GM10266 (cell line): ENCODE results near the gene ZSCAN5B.
A peak's percentile ranks its signal among the peaks of the same experiment; 100 is the strongest.

Experiments used
- DNase-seq: peaks from one replicate; pipeline ENCODE4 v3.0.0; 2012; ENCODE audit errors: extremely low spot score
- TF ChIP-seq, protein P1 (sequence below): IDR thresholded peaks from 2 replicates; pipeline ENCODE4 v1.5.1; 2012; ENCODE audit warnings: mild to moderate bottlenecking, low read depth; ENCODE audit not compliant: control insufficient read depth, insufficient read depth; ENCODE audit errors: missing control alignments

Gene ZSCAN5B

DNA sequence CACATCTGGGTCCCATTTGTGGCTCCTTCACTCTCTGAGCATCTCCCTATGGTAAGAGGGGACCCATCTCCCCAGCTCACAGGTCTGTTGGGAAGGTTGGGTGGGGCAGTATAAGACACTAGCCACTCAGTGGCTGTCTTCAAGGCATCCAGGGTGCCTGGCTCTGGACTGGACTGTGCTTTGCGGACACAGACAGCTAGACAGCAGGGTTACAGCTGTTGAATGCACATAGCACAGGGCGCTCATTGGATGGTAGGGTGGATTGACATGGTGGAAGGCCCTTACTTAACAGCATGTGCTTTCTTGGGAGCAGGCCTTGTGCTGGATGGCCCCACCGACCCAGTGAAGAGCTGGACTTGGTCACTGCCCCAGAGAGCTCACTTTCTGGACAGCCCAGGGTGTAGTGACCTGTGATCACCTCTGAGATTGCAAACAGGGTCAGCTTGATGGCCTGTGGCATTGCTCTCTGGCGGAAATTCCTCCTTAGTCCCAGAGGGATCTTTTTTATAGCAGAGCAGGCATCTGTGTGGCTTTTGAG, 54.6 kb downstream of the ZSCAN5B start:
- DNase-seq, result no peak
- TF ChIP-seq, protein P1, sequence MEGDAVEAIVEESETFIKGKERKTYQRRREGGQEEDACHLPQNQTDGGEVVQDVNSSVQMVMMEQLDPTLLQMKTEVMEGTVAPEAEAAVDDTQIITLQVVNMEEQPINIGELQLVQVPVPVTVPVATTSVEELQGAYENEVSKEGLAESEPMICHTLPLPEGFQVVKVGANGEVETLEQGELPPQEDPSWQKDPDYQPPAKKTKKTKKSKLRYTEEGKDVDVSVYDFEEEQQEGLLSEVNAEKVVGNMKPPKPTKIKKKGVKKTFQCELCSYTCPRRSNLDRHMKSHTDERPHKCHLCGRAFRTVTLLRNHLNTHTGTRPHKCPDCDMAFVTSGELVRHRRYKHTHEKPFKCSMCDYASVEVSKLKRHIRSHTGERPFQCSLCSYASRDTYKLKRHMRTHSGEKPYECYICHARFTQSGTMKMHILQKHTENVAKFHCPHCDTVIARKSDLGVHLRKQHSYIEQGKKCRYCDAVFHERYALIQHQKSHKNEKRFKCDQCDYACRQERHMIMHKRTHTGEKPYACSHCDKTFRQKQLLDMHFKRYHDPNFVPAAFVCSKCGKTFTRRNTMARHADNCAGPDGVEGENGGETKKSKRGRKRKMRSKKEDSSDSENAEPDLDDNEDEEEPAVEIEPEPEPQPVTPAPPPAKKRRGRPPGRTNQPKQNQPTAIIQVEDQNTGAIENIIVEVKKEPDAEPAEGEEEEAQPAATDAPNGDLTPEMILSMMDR, result no peak

DNA sequence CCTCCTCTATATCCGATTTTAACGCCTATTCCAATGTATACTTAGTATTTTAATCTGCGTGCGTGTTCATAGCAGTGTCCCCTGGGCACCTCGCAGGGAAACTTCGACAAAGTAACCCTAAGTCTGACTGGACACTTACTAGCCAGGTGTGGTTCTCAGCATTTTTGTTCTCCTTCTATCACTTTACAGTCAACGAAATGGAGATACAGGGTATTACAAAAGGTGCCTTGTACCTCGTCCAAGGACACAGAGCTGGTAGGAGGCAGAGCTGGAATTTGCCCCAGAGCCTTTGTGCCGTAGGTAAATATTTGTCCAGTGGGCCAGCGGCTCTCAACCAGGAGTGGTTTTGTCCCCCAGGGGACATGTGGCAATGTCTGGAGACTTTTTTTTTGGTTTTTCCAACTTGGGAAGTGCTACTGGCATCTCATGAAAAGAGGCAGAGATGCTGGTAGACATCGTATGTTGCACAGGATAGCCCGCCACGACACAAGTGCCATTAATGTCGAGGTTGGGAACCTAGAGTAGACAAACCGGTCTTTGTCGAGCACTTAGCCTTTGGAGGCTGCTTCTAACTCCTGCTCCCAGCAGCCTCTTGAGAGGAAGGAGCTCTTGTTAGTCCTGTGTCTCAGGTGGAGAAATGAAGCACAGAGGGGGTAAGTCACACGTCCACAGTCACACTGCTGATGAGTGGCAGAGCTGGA, 55.3 kb downstream of the ZSCAN5B start:
- TF ChIP-seq, protein P1, result no peak
- no peak for DNase-seq

DNA sequence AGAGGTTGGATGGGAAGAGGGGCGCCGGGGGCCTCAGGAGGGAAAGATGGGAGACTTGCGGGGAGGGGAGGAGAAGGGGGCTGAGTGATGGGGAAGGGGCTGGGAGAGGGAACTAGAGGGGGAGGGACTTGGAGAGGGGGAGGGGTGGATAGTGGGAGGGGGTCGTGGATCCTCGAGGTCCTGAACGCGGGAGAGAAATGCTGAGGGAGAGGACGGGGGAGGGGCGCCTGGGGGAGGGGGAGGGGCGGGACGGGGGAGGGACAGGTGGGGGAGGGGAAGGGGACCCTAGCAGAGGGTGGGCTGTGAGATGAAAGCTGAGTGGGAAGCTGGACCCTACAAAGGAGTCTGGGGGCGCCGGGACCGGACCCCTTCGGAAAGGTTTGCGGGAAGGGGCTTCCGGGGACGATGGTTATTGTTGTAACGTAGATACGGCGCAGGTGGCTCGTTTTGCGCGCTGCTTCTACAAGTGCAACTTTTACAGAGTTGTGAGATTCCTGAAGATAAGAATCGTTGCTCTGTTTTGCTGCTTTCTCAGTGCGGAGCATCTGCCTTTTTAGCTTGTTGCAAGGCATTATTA, 56.1 kb downstream of the ZSCAN5B start:
- TF ChIP-seq, protein P1, result no peak
- DNase-seq, result no peak

DNA sequence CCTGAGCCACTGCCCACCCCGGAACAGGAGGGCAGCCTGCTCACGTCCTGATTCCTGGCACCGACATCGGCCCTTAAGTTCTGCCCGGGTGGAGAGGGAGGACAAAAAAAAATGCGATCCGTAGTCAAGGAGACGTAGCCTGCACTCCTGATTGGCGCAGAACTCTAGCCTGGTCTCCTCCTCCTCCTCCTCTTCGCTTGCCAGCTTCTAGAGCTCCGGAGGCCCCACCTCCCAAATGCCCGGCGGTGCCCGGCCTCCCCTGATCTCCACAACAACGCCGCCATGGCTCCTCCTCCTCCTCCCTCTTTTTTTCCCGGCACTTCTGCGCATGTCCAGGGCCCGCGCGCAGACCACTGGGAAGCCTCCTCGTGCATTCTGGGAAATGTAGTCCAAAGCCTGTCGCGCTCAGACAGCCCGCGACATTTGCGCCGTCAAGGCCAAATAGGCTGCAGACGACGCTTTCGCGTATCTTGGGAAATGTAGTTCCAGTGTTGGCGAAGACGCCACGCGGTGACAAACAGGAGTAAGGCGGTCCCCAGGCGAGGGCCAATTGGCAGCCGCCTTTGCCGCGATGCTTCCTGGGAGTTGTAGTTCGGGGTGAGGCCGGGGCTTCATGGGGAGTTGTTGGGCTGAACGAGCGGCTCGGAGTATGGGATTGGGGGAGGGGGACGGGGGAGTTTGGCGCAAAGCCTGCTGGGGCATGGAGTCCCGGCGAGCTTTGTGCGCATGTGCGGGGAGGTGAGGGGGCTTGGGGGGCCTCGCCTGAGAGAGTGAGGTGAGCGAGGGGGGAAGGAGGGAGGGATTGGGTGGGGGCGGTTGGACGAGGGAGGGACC, 56.8 kb downstream of the ZSCAN5B start, which contains the start of gene ZNF444:
Gene ZNF444 (plus strand): TSS at position 705 of the 834 bp plus-strand sequence. CDS start 5,625 bp downstream, outside the sequence.
- TF ChIP-seq, protein P1, result no peak
- peak; percentile 97 for DNase-seq

DNA sequence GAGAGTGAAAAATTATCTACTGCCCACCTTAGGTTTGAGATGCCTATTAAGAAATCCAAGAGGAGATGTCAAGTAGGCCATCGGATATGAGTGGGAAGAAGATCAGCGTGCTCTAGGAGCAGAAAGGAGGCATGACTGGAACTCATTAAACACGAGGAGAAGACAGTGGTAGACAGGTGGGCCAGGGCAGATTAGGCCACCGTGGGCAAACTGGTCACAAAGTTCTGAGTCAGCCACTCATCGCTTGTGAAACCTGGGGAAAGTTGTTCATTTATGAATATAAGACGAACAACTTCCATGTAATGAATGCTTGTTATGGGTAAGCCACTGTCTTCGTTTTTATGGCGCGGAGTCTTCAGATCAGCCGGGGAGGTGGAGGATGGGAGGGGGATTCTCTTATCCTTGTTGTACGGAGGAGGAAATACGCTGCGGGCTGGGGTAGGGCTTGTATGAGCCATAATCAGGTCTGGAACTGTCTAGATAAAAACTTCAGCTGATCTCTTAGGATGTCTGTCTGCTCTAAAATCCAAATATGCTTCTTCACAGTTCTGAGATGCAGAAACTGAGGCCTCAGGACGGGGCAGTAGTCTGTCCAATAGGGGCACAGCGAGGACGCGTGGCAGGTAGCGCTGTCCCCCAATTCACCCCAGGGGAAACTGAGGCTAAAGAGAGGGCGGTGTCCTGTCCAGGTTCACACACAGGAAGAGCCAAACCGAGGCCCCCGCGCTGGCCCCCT, 57.6 kb downstream of the ZSCAN5B start:
- TF ChIP-seq, protein P1, result no peak
- no peak for DNase-seq
